Stimulated activated CD4-positive, alpha-beta T cell treated with anti-CD3 and anti-CD28 coated beads, Interleukin-4, amount 100 ng/mL, for 4 hours (primary cell): Measurements from ENCODE around the gene ODAPH.
"Not testable (repeated sequence)": the region's sequence is repeated elsewhere in the genome, so short reads cannot be mapped to it uniquely, and the experiment has no call there.

ENCODE experiments used
- DNase-seq, 2 experiments: peaks; one replicate each; pipeline ENCODE4 v3.0.0-alpha.2; 2020

The ODAPH gene

GRCh38 chr4:75555294-75556164 is at the start of gene ODAPH:
Gene ODAPH, plus strand, starts transcription at chr4:75556066. Its CDS starts 17 bp downstream, at chr4:75556083.
- no peak for DNase-seq

- not testable (repeated sequence) for DNase-seq
These were observed 46.3 kb upstream of the ODAPH start for GRCh38 chr4:75509592-75509991.

- no peak for DNase-seq
These were observed 44.0 kb upstream of the ODAPH start for GRCh38 chr4:75511841-75512240.

GRCh38 chr4:75512386-75513211 is 43.3 kb upstream of the ODAPH start:
- no peak for DNase-seq

- no peak for DNase-seq
These were observed 42.2 kb upstream of the ODAPH start for GRCh38 chr4:75513526-75514130.

GRCh38 chr4:75514131-75514948 is 41.5 kb upstream of the ODAPH start, which contains the start of the genes RCHY1 and THAP6:
Gene RCHY1, minus strand, starts transcription at chr4:75514403. Its CDS starts 117 bp downstream, at chr4:75514286.
Gene THAP6, plus strand, starts transcription at chr4:75514473. Its CDS starts 980 bp downstream, at chr4:75515453.
- peak; percentile 83 to 89 for DNase-seq

- no peak for DNase-seq
These were observed 40.8 kb upstream of the ODAPH start for GRCh38 chr4:75514949-75515612.

GRCh38 chr4:75516144-75516543 is 39.7 kb upstream of the ODAPH start:
- DNase-seq = no peak

GRCh38 chr4:75519452-75519851 is 36.4 kb upstream of the ODAPH start:
- not testable (repeated sequence) for DNase-seq

- DNase-seq = no peak
These were observed 30.8 kb upstream of the ODAPH start for GRCh38 chr4:75525086-75525485.

GRCh38 chr4:75525910-75526309 is 30.0 kb upstream of the ODAPH start:
- no peak for DNase-seq

GRCh38 chr4:75527482-75527881 is 28.4 kb upstream of the ODAPH start:
- DNase-seq = no peak

GRCh38 chr4:75530556-75531322 is 25.1 kb upstream of the ODAPH start:
- DNase-seq = no peak

- not testable (repeated sequence) for DNase-seq
These were observed 24.2 kb upstream of the ODAPH start for GRCh38 chr4:75531536-75532143.

- not testable (repeated sequence) for DNase-seq
These were observed 22.5 kb upstream of the ODAPH start for GRCh38 chr4:75533339-75533887.

GRCh38 chr4:75533926-75534325 is 21.9 kb upstream of the ODAPH start:
- DNase-seq = not testable (repeated sequence)

- DNase-seq = not testable (repeated sequence)
These were observed 18.6 kb upstream of the ODAPH start for GRCh38 chr4:75537308-75537707.

GRCh38 chr4:75542824-75543223 is 13.0 kb upstream of the ODAPH start:
- no peak for DNase-seq

- not testable (repeated sequence) for DNase-seq
These were observed 11.6 kb upstream of the ODAPH start for GRCh38 chr4:75544220-75544619.

GRCh38 chr4:75544870-75545269 is 11.0 kb upstream of the ODAPH start:
- DNase-seq = no peak
